GM12891 (cell line): ENCODE data around the gene ZIC4. TPM values are rescaled to one million over a fixed set of nuclear protein-coding genes. Genes with fewer than 3 reads are reported as not detected.

ENCODE experiments used
- DNase-seq: peaks from one replicate; pipeline ENCODE4 v3.0.0; 2011; ENCODE audit warnings: low spot score; ENCODE audit not compliant: insufficient read length
- FAIRE-seq: peaks from 2 replicates; lab custom pipeline; 2011; peaks lifted over from hg19 to GRCh38; lab: Jason Lieb, UNC
- PAX5 ChIP-seq: IDR thresholded peaks from 2 replicates; pipeline ENCODE4 v1.6.1; 2011; ENCODE audit warnings: low read length, moderate library complexity, mild to moderate bottlenecking; ENCODE audit not compliant: insufficient read depth, severe bottlenecking
- POLR2A ChIP-seq: IDR thresholded peaks from 2 replicates; pipeline ENCODE4 v1.6.1; 2011; ENCODE audit warnings: low read depth, low read length, control low read depth
- POLR2AphosphoS5 ChIP-seq: IDR thresholded peaks from 2 replicates; pipeline ENCODE4 v1.6.1; 2011; ENCODE audit warnings: low read depth, low read length, control low read depth
- POU2F2 ChIP-seq: IDR thresholded peaks from 2 replicates; pipeline ENCODE4 v1.6.1; 2011; ENCODE audit warnings: low read depth, mild to moderate bottlenecking, control low read depth, low read length, moderate library complexity
- SPI1 ChIP-seq: IDR thresholded peaks from 2 replicates; pipeline ENCODE4 v1.6.1; 2011; ENCODE audit warnings: low read depth, low read length, control low read depth
- TAF1 ChIP-seq: IDR thresholded peaks from 2 replicates; pipeline ENCODE4 v1.6.1; 2011; ENCODE audit warnings: low read depth, low read length, control low read depth
- polyA plus RNA-seq: library from polyadenylated mRNA; unstranded; fragments of >200 nt; gene quantifications from one replicate; pipeline ENCODE4 v1.2.1, GENCODE V29; 2012; ENCODE audit warnings: low read depth, missing spikeins, inconsistent platforms; ENCODE audit not compliant: missing spikeins

Gene ZIC4
- not detected for polyA plus RNA-seq

GRCh38 chr3:147406028-147406931, at the start of gene ZIC4:
Gene ZIC4 (minus strand): TSS chr3:147406543. CDS start chr3:147402797, 3,746 bp downstream.
- no peak for FAIRE-seq
- no peak for DNase-seq
- TF ChIP-seq SPI1, result no peak
- TF ChIP-seq POU2F2, result no peak
- TF ChIP-seq POLR2AphosphoS5, result no peak
- no peak for TF ChIP-seq PAX5
- TF ChIP-seq POLR2A, result no peak
- TF ChIP-seq TAF1, result no peak

- DNase-seq, result no peak
- no peak for FAIRE-seq
- TF ChIP-seq PAX5 (no peak), SPI1 (no peak), POLR2A (no peak), POLR2AphosphoS5 (no peak), TAF1 (no peak)
Observed at GRCh38 chr3:147449669-147450068, 43.3 kb upstream of the ZIC4 start.

GRCh38 chr3:147447224-147447623, 40.9 kb upstream of the ZIC4 start:
- no peak for FAIRE-seq
- no peak for TF ChIP-seq TAF1
- no peak for TF ChIP-seq PAX5
- TF ChIP-seq POLR2AphosphoS5, result no peak
- TF ChIP-seq POU2F2, result no peak
- TF ChIP-seq SPI1, result no peak
- TF ChIP-seq POLR2A, result no peak

GRCh38 chr3:147431751-147432150, 25.4 kb upstream of the ZIC4 start:
- TF ChIP-seq POLR2A (no peak), TAF1 (no peak)
- DNase-seq, result no peak
- no peak for FAIRE-seq

More at GRCh38 chr3:147447224-147447623, 40.9 kb upstream of the ZIC4 start:
- no peak for DNase-seq

- DNase-seq (no peak), FAIRE-seq (no peak)
- no peak for TF ChIP-seq POLR2AphosphoS5
- TF ChIP-seq TAF1, result no peak
- no peak for TF ChIP-seq POLR2A
- TF ChIP-seq POU2F2, result no peak
- TF ChIP-seq SPI1, result no peak
- TF ChIP-seq PAX5, result no peak
Observed at GRCh38 chr3:147428754-147429153, 22.4 kb upstream of the ZIC4 start.

- DNase-seq (no peak), FAIRE-seq (no peak)
- TF ChIP-seq POU2F2, result no peak
- TF ChIP-seq POLR2A, result no peak
- TF ChIP-seq POLR2AphosphoS5, result no peak
- no peak for TF ChIP-seq PAX5
- no peak for TF ChIP-seq SPI1
- no peak for TF ChIP-seq TAF1
Observed at GRCh38 chr3:147428326-147428725, 22.0 kb upstream of the ZIC4 start.

- no peak for TF ChIP-seq PAX5
- TF ChIP-seq SPI1, result no peak
- no peak for TF ChIP-seq POLR2A
- no peak for TF ChIP-seq POLR2AphosphoS5
- TF ChIP-seq POU2F2, result no peak
- TF ChIP-seq TAF1, result no peak
- DNase-seq (no peak), FAIRE-seq (no peak)
Observed at GRCh38 chr3:147427746-147428145, 21.4 kb upstream of the ZIC4 start.

- FAIRE-seq (no peak), DNase-seq (no peak)
- no peak for TF ChIP-seq PAX5
- TF ChIP-seq POU2F2, result no peak
- no peak for TF ChIP-seq POLR2A
- no peak for TF ChIP-seq POLR2AphosphoS5
- no peak for TF ChIP-seq TAF1
- TF ChIP-seq SPI1, result no peak
Observed at GRCh38 chr3:147426931-147427330, 20.6 kb upstream of the ZIC4 start.

GRCh38 chr3:147425388-147425850, 19.1 kb upstream of the ZIC4 start:
- TF ChIP-seq TAF1 (no peak), PAX5 (no peak), SPI1 (no peak), POLR2AphosphoS5 (no peak), POU2F2 (no peak), POLR2A (no peak)
- DNase-seq, result no peak
- no peak for FAIRE-seq

GRCh38 chr3:147424581-147425387, 18.4 kb upstream of the ZIC4 start:
- FAIRE-seq, result no peak
- no peak for DNase-seq
- TF ChIP-seq POU2F2 (no peak), TAF1 (no peak), PAX5 (no peak), POLR2AphosphoS5 (no peak), SPI1 (no peak), POLR2A (no peak)
